ENCODE results near the gene AXIN2. TPM values are rescaled to one million over a fixed set of nuclear protein-coding genes. Genes with fewer than 3 reads are reported as not detected.

The AXIN2 gene
- total RNA-seq, 1 donor from 2014 or later, result 53.4 TPM

GRCh38 chr17:65495122-65496055 lies 66.1 kb downstream of the AXIN2 start:
- H3K9me3 ChIP-seq, result no peaks in the 10 kb centered on the region
- no peaks in the 10 kb centered on the region for H3K27me3 ChIP-seq (ENCODE audit: low read depth)
- H3K27ac ChIP-seq, result no peak overlapping the region
- DNase-seq (peak; percentile 61), ATAC-seq (peak; percentile 69 to 81)
- peaks cover 5% of the 10 kb centered on the region for H3K4me1 ChIP-seq
- intact Hi-C loops (cut with DNase I), result no loop called here
- no peak overlapping the region for H3K4me3 ChIP-seq
- no peak for TF ChIP-seq CTCF (IDR thresholded peaks at IDR 0.05)
- no peaks in the 10 kb centered on the region for H3K36me3 ChIP-seq

- intact Hi-C loops (cut with DNase I), result no loop called here
- no peak for TF ChIP-seq CTCF (IDR thresholded peaks at IDR 0.05)
- H3K27me3 ChIP-seq (ENCODE audit: low read depth), result no peaks in the 10 kb centered on the region
- H3K4me1 ChIP-seq, result no peaks in the 10 kb centered on the region
- no peaks in the 10 kb centered on the region for H3K36me3 ChIP-seq
- H3K9me3 ChIP-seq, result no peaks in the 10 kb centered on the region
- DNase-seq (no peak), ATAC-seq (no peak)
- no peak overlapping the region for H3K4me3 ChIP-seq
- no peak overlapping the region for H3K27ac ChIP-seq
Observed at GRCh38 chr17:65489413-65490155, 71.9 kb downstream of the AXIN2 start.

- no peak for DNase-seq
- Histone ChIP-seq H3K27me3 (ENCODE audit: low read depth) (no peaks in the 10 kb centered on the region), H3K4me3 (no peak overlapping the region), H3K9me3 (no peaks in the 10 kb centered on the region), H3K27ac (no peak overlapping the region), H3K36me3 (no peaks in the 10 kb centered on the region), H3K4me1 (no peaks in the 10 kb centered on the region)
- ATAC-seq, result no peak
- intact Hi-C loops (cut with DNase I), result no loop called here
- TF ChIP-seq CTCF (IDR thresholded peaks at IDR 0.05), result no peak
Observed at GRCh38 chr17:65488665-65489064, 72.8 kb downstream of the AXIN2 start.

GRCh38 chr17:65487990-65488389 lies 73.5 kb downstream of the AXIN2 start:
- TF ChIP-seq CTCF (IDR thresholded peaks at IDR 0.05), result no peak
- no peak overlapping the region for H3K4me3 ChIP-seq
- DNase-seq (no peak), ATAC-seq (no peak)
- intact Hi-C loops (cut with DNase I), result no loop called here
- no peaks in the 10 kb centered on the region for H3K4me1 ChIP-seq
- H3K27ac ChIP-seq, result no peak overlapping the region
- H3K36me3 ChIP-seq, result no peaks in the 10 kb centered on the region
- no peaks in the 10 kb centered on the region for H3K9me3 ChIP-seq
- H3K27me3 ChIP-seq (ENCODE audit: low read depth), result no peaks in the 10 kb centered on the region

GRCh38 chr17:65487161-65487560 lies 74.3 kb downstream of the AXIN2 start:
- DNase-seq (no peak), ATAC-seq (no peak)
- H3K4me3 ChIP-seq, result no peak overlapping the region
- H3K9me3 ChIP-seq, result no peaks in the 10 kb centered on the region
- no peaks in the 10 kb centered on the region for H3K4me1 ChIP-seq
- no peak overlapping the region for H3K27ac ChIP-seq
- TF ChIP-seq CTCF (IDR thresholded peaks at IDR 0.05), result no peak
- no peaks in the 10 kb centered on the region for H3K36me3 ChIP-seq
- no peaks in the 10 kb centered on the region for H3K27me3 ChIP-seq (ENCODE audit: low read depth)
- intact Hi-C loops (cut with DNase I), result no loop called here

Measured in lower lobe of right lung (tissue), 2 donors.